Liver (tissue), 9 donors: Measurements from ENCODE around the gene TFB1M. TPM values are rescaled to one million over a fixed set of nuclear protein-coding genes. Genes with fewer than 3 reads are reported as not detected.
A peak's percentile ranks its signal among the peaks of the same experiment; 100 is the strongest.
"Not testable (repeated sequence)": the region's sequence is repeated elsewhere in the genome, so short reads cannot be mapped to it uniquely, and the experiment has no call there.

Source experiments
- DNase-seq: peaks from one replicate; pipeline ENCODE4 v3.0.0-alpha.2; 2017; ENCODE audit warnings: low spot score
- H3K27ac ChIP-seq, 2 donors: one replicate each; pipeline ENCODE4 v1.7.0; 2013; ENCODE audit warnings: inconsistent platforms in 2 of 2, low read length in 2 of 2, control low read depth in 1 of 2, low read depth in 1 of 2, mild to moderate bottlenecking in 1 of 2
- H3K27me3 ChIP-seq, 4 donors: one replicate each; pipeline versions ENCODE4 v1.6.1 to v1.7.0; 2013; ENCODE audit warnings: low read length in 3 of 4, inconsistent platforms in 1 of 4, mild to moderate bottlenecking in 1 of 4, moderate library complexity in 1 of 4; ENCODE audit not compliant: control insufficient read depth in 4 of 4, insufficient read depth in 4 of 4
- H3K36me3 ChIP-seq, 4 donors: one replicate each; pipeline versions ENCODE4 v1.6.1 to v1.7.0; 2013; ENCODE audit warnings: low read length in 3 of 4, mild to moderate bottlenecking in 3 of 4, low read depth in 1 of 4, moderate library complexity in 1 of 4; ENCODE audit not compliant: control insufficient read depth in 4 of 4, insufficient read depth in 3 of 4
- H3K4me1 ChIP-seq, 4 donors: one replicate each; pipeline versions ENCODE4 v1.6.1 to v1.7.0; 2013; ENCODE audit warnings: low read length in 3 of 4, mild to moderate bottlenecking in 3 of 4, moderate library complexity in 1 of 4; ENCODE audit not compliant: control insufficient read depth in 4 of 4, insufficient read depth in 4 of 4
- H3K4me3 ChIP-seq, 3 donors: one replicate each; pipeline versions ENCODE4 v1.6.1 to v1.7.0; 2013; ENCODE audit warnings: low read length in 3 of 3, control low read depth in 1 of 3, low read depth in 1 of 3, mild to moderate bottlenecking in 1 of 3
- H3K9ac ChIP-seq, 2 donors: one replicate each; pipeline ENCODE4 v1.7.0; 2013; ENCODE audit warnings: low read length in 2 of 2, mild to moderate bottlenecking in 2 of 2, moderate library complexity in 2 of 2, control low read depth in 1 of 2, low read depth in 1 of 2
- H3K9me3 ChIP-seq, 4 donors: one replicate each; pipeline versions ENCODE4 v1.6.1 to v1.7.0; 2013; ENCODE audit warnings: low read length in 3 of 4; ENCODE audit not compliant: control insufficient read depth in 4 of 4
- ATF3 ChIP-seq: IDR thresholded peaks from 2 replicates; pipeline ENCODE4 v1.6.1; 2016; ENCODE audit warnings: antibody characterized with exemption
- CTCF ChIP-seq: fragments of 150-350 bp; IDR thresholded peaks from 2 replicates; pipeline ENCODE4 v1.5.1; 2017; ENCODE audit warnings: improper control_type of control experiment, low read depth, low read length; ENCODE audit not compliant: missing input control
- EGR1 ChIP-seq, 2 donors: IDR thresholded peaks; 2 replicates each; pipeline ENCODE4 v1.6.1; 2016 to 2018; ENCODE audit warnings: antibody characterized with exemption in 2 of 2, low read depth in 2 of 2
- FOXA1 ChIP-seq: IDR thresholded peaks from 2 replicates; pipeline ENCODE4 v1.6.1; 2016; ENCODE audit warnings: antibody characterized with exemption
- FOXA2 ChIP-seq: IDR thresholded peaks from 2 replicates; pipeline ENCODE4 v1.6.1; 2016; ENCODE audit warnings: antibody characterized with exemption
- GABPA ChIP-seq, 2 donors: IDR thresholded peaks in 1 of 2; conservative IDR thresholded peaks in 1 of 2; 2 replicates each; pipeline ENCODE4 v1.6.1; 2016; ENCODE audit warnings: antibody characterized with exemption in 2 of 2, mild to moderate bottlenecking in 1 of 2, moderate library complexity in 1 of 2
- HNF4A ChIP-seq, 2 donors: conservative IDR thresholded peaks; 2 replicates each; pipeline ENCODE4 v1.6.1; 2016; ENCODE audit warnings: antibody characterized with exemption in 2 of 2, mild to moderate bottlenecking in 2 of 2
- HNF4G ChIP-seq: IDR thresholded peaks from 2 replicates; pipeline ENCODE4 v1.6.1; 2016; ENCODE audit warnings: antibody characterized with exemption
- JUND ChIP-seq, 2 donors: IDR thresholded peaks; 2 replicates each; pipeline ENCODE4 v1.6.1; 2016; ENCODE audit warnings: antibody characterized with exemption in 2 of 2
- MAX ChIP-seq: IDR thresholded peaks from 2 replicates; pipeline ENCODE4 v1.6.1; 2016; ENCODE audit warnings: antibody characterized with exemption
- NR2F2 ChIP-seq: IDR thresholded peaks from 2 replicates; pipeline ENCODE4 v1.6.1; 2016; ENCODE audit warnings: antibody characterized with exemption
- RAD21 ChIP-seq, 2 donors: IDR thresholded peaks; 2 replicates each; pipeline ENCODE4 v1.6.1; 2016; ENCODE audit warnings: antibody characterized with exemption in 2 of 2, mild to moderate bottlenecking in 2 of 2
- REST ChIP-seq: IDR thresholded peaks from 2 replicates; pipeline ENCODE4 v1.6.1; 2016; ENCODE audit warnings: antibody characterized with exemption, mild to moderate bottlenecking
- RXRA ChIP-seq, 2 donors: IDR thresholded peaks; 2 replicates each; pipeline ENCODE4 v1.6.1; 2017 to 2018; ENCODE audit warnings: antibody characterized with exemption in 2 of 2, mild to moderate bottlenecking in 1 of 2
- SP1 ChIP-seq: IDR thresholded peaks from 2 replicates; pipeline ENCODE4 v1.6.1; 2018; ENCODE audit warnings: antibody characterized with exemption, mild to moderate bottlenecking
- TAF1 ChIP-seq: conservative IDR thresholded peaks from 2 replicates; pipeline ENCODE4 v1.6.1; 2016; ENCODE audit warnings: antibody characterized with exemption, mild to moderate bottlenecking
- YY1 ChIP-seq: IDR thresholded peaks from 2 replicates; pipeline ENCODE4 v1.6.1; 2016; ENCODE audit warnings: antibody characterized with exemption, mild to moderate bottlenecking
- ZBTB33 ChIP-seq: IDR thresholded peaks from 2 replicates; pipeline ENCODE4 v1.6.1; 2016; ENCODE audit warnings: antibody characterized with exemption
- WGBS: extraction: QIAGEN DNeasy Blood & Tissue Kit; methylation state at CpG from one replicate; pipeline ENCODE4 v1.1.7; 2013; 5-methylcytosine and 5-hydroxymethylcytosine counted together
- polyA plus RNA-seq, 2 donors: library from polyadenylated mRNA; stranded (reverse) in 1 of 2; unstranded in 1 of 2; fragments of 200-250 nt in 1 of 2; fragments of >200 nt in 1 of 2; fragmentation: Nextera tagmentation in 1 of 2; extraction: Ambion mirVana in 1 of 2; gene quantifications; one replicate each; pipeline versions ENCODE4 v1.2.1 to v1.2.3, GENCODE V29; 2013 to 2015
- total RNA-seq, 2 donors: library from RNA; depleted of rRNA; stranded (reverse); fragments of >200 nt; gene quantifications; one replicate each; pipeline ENCODE4 v1.2.3, GENCODE V29; 2014
- donor health status: healthy.
- donor health status: healthy.
- donor health status: healthy.
- donor health status: healthy.
- donor health status: healthy.

Gene TFB1M
- total RNA-seq (10 to 100 TPM in 1 of 2 donors, 1 to 10 TPM in 1; 9.2 to 15.4 TPM), polyA plus RNA-seq (10 to 100 TPM in 1 of 2 donors, 1 to 10 TPM in 1; 9.8 to 17.0 TPM)

- H3K4me1 ChIP-seq = peaks cover 0 to 14% (median 9%) of the 10 kb centered on the region in 4 donors
- peaks cover 0 to 15% (median 3%) of the 10 kb centered on the region in 4 donors for H3K36me3 ChIP-seq
- peak; percentile 97 for DNase-seq
- H3K9ac ChIP-seq = peak within 1 kb of the TSS; percentile 88 to 92
- H3K4me3 ChIP-seq = peak within 1 kb of the TSS; percentile 77 to 97 (median 95)
- H3K27ac ChIP-seq = peak within 1 kb of the TSS; percentile 93 to 96
- under 1% methylated on average over 52 of the region's 52 CpGs for WGBS
- TF ChIP-seq EGR1 (IDR thresholded peaks at IDR 0.05; ENCODE audit: low read depth in 2 of 2) (peak in 1 of 2 donors; percentile 14), GABPA (IDR thresholded peaks at IDR 0.05 in 1 of 2, conservative IDR thresholded peaks at IDR 0.05 in 1 of 2) (peak; percentile 76 to 94), RXRA (IDR thresholded peaks at IDR 0.05) (peak in 1 of 2 donors; percentile 30), MAX (no peak), YY1 (peak; percentile 90), FOXA1 (no peak), HNF4A (conservative IDR thresholded peaks at IDR 0.05) (no peak), NR2F2 (no peak), TAF1 (no peak), RAD21 (IDR thresholded peaks at IDR 0.05) (no peak), JUND (IDR thresholded peaks at IDR 0.05) (no peak), FOXA2 (no peak), ZBTB33 (peak; percentile 73), SP1 (peak; percentile 71), HNF4G (no peak), CTCF (no peak), ATF3 (no peak), REST (peak; percentile 39)
- H3K9me3 ChIP-seq = no peaks in the 10 kb centered on the region
- H3K27me3 ChIP-seq = no peaks in the 10 kb centered on the region
Measured at GRCh38 chr6:155314092-155314772, at the start of gene TFB1M. TSS of gene TFB1M (minus strand) at chr6:155314484. CDS start at chr6:155314428, 56 bp downstream.

GRCh38 chr6:155364021-155364420 lies 49.7 kb upstream of the TFB1M start:
- DNase-seq, H3K27ac ChIP-seq, H3K27me3 ChIP-seq, H3K36me3 ChIP-seq, H3K4me1 ChIP-seq, H3K9me3 ChIP-seq, H3K9ac ChIP-seq, H3K4me3 ChIP-seq: not testable (repeated sequence)
- WGBS = 79% methylated on average over 12 of the region's 12 CpGs

- not testable (repeated sequence) for H3K4me1 ChIP-seq, H3K27ac ChIP-seq, H3K9ac ChIP-seq, H3K9me3 ChIP-seq, H3K27me3 ChIP-seq, H3K36me3 ChIP-seq, H3K4me3 ChIP-seq, DNase-seq
- 95% methylated on average over 39 of the region's 39 CpGs for WGBS
Measured at GRCh38 chr6:155362968-155363632, 48.8 kb upstream of the TFB1M start.
